ENCODE results near the gene ABI3.

Gene ABI3

DNA sequence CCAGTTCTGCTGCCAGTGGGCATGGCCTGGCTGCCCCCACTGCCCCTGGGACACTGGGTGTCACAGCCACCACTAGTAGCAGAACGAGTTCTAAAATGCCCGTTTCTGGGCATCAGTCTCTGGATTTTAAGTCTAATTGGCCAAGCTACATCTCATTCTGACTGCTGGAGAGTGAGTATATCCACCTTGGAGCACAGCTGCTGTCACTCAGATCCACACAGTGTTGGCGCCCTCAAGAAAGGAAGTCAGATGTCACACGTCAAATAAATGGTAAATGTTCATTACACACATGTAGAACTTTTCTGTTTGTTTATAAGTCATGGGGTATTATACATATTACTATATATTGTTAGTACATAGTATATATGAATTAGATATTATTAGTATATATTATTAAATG lies 19.6 kb upstream of the ABI3 start:
- in situ Hi-C loops (cut with HindIII; ENCODE audit: low pct_ligation_motif_present, low sequenced_read_pairs), result no loop called here
- no peak for DNase-seq
- no peak overlapping the region for H3K27ac ChIP-seq

DNA sequence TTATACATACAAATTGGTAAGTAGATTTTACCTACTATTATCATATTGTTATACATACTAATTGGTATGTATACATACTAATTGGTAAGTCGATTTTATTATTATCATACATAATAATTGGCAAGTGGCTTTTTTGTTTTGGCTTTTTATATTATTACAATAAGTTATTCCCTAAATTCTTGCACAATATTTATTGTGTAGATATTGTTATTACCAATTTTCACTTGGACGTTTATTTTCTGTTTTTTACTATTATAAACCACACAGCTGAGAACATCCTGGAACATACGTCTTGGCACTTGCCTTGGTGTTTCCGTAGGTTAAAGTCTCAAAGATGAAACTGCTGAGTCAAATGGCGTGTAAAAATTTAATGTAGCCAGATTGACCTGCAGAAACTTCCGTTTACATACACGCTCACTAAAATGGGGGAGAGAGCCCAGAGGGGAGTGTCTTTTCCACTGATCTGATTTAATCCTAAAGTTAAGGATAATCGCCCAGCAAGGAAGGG lies 19.0 kb upstream of the ABI3 start:
- peak overlapping the region; percentile 83 for H3K27ac ChIP-seq
- no peaks in the 10 kb centered on the region for H3K27me3 ChIP-seq (replicated peaks)
- in situ Hi-C loops (cut with HindIII; ENCODE audit: low pct_ligation_motif_present, low sequenced_read_pairs), result no loop called here
- DNase-seq, result no peak
- H3K4me3 ChIP-seq (ENCODE audit: low read depth, low read length), result peak overlapping the region; percentile 80
- TF ChIP-seq, protein P1, sequence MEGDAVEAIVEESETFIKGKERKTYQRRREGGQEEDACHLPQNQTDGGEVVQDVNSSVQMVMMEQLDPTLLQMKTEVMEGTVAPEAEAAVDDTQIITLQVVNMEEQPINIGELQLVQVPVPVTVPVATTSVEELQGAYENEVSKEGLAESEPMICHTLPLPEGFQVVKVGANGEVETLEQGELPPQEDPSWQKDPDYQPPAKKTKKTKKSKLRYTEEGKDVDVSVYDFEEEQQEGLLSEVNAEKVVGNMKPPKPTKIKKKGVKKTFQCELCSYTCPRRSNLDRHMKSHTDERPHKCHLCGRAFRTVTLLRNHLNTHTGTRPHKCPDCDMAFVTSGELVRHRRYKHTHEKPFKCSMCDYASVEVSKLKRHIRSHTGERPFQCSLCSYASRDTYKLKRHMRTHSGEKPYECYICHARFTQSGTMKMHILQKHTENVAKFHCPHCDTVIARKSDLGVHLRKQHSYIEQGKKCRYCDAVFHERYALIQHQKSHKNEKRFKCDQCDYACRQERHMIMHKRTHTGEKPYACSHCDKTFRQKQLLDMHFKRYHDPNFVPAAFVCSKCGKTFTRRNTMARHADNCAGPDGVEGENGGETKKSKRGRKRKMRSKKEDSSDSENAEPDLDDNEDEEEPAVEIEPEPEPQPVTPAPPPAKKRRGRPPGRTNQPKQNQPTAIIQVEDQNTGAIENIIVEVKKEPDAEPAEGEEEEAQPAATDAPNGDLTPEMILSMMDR (IDR thresholded peaks at IDR 0.05; ENCODE audit: low read depth, low read length, missing control alignments), result no peak
- no peaks in the 10 kb centered on the region for H3K36me3 ChIP-seq (replicated peaks)

More for the DNA sequence above, 19.6 kb upstream of the ABI3 start:
- TF ChIP-seq, protein P1 (IDR thresholded peaks at IDR 0.05; ENCODE audit: low read depth, low read length, missing control alignments), result no peak
- H3K27me3 ChIP-seq (replicated peaks), result no peaks in the 10 kb centered on the region
- no peak overlapping the region for H3K4me3 ChIP-seq (ENCODE audit: low read depth, low read length)
- H3K36me3 ChIP-seq (replicated peaks), result no peaks in the 10 kb centered on the region

DNA sequence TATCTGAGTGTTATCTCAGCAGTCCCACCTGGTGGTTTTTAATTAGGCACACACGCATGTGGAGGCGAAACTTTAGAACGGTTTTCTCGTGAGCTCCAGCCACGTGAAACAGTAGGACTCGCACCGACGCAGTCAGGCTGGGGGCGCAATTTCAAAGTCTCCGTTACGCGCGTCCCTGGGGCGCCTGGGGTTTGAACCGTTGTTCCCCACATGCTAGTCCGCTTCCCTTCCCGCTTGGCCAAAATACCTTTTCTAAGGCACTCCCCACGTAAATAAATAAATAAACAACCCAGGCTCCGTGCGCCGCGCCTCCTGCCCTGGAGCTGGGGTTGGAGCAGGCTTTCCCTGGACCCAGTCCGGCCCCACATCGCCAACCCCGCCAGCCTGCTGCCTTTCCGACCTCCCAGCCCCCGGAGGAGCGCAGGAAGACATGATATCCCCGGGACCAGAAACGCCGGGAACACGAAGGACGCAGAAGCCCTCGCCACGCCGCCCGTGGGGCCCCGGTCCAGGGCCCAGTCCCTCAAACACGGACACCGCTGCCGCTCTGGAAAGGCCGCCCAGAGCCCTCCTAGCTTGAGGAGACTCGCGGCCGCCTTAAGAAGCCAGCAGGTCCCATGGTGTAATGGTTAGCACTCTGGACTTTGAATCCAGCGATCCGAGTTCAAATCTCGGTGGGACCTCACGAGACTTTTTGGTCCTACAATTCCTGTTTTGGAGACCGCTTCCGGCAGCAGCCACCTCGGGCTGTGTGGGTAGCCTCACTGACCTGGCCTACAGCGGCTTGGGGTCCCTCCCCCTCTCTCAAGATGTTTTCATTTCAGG lies 18.4 kb upstream of the ABI3 start:
- Histone ChIP-seq H3K27me3 (replicated peaks) (no peaks in the 10 kb centered on the region), H3K36me3 (replicated peaks) (no peaks in the 10 kb centered on the region), H3K27ac (peak overlapping the region; percentile 83), H3K4me3 (ENCODE audit: low read depth, low read length) (peak overlapping the region; percentile 80)
- TF ChIP-seq, protein P1 (IDR thresholded peaks at IDR 0.05; ENCODE audit: low read depth, low read length, missing control alignments), result peak; percentile 36
- in situ Hi-C loops (cut with HindIII; ENCODE audit: low pct_ligation_motif_present, low sequenced_read_pairs), result no loop called here
- DNase-seq, result peak; percentile 82

GRCh38 chr17:49193513-49194296 lies 16.8 kb upstream of the ABI3 start:
- DNase-seq, result peak; percentile 69
- peak overlapping the region; percentile 80 for H3K4me3 ChIP-seq (ENCODE audit: low read depth, low read length)
- TF ChIP-seq, protein P1 (IDR thresholded peaks at IDR 0.05; ENCODE audit: low read depth, low read length, missing control alignments), result peak; percentile 0
- in situ Hi-C loops (cut with HindIII; ENCODE audit: low pct_ligation_motif_present, low sequenced_read_pairs), result no loop called here
- H3K27me3 ChIP-seq (replicated peaks), result no peaks in the 10 kb centered on the region
- no peaks in the 10 kb centered on the region for H3K36me3 ChIP-seq (replicated peaks)
- peak overlapping the region; percentile 11 for H3K27ac ChIP-seq

GRCh38 chr17:49194297-49194607 lies 16.3 kb upstream of the ABI3 start:
- H3K27ac ChIP-seq, result no peak overlapping the region

More at GRCh38 chr17:49194297-49194607, 16.3 kb upstream of the ABI3 start:
- DNase-seq, result no peak
- in situ Hi-C loops (cut with HindIII; ENCODE audit: low pct_ligation_motif_present, low sequenced_read_pairs), result no loop called here
- H3K36me3 ChIP-seq (replicated peaks), result no peaks in the 10 kb centered on the region
- TF ChIP-seq, protein P1 (IDR thresholded peaks at IDR 0.05; ENCODE audit: low read depth, low read length, missing control alignments), result no peak
- H3K27me3 ChIP-seq (replicated peaks), result no peaks in the 10 kb centered on the region
- H3K4me3 ChIP-seq (ENCODE audit: low read depth, low read length), result no peak overlapping the region
